Amniotic stem cell (primary cell): ENCODE results near the gene AKAP1.
"Not testable (repeated sequence)": the region's sequence is repeated elsewhere in the genome, so short reads cannot be mapped to it uniquely, and the experiment has no call there.

Source experiments
- DNase-seq: peaks from one replicate; lab custom pipeline; 2025; lab: John Stamatoyannopoulos, UW

AKAP1 gene

GRCh38 chr17:57075193-57075592, 9.9 kb upstream of the AKAP1 start:
- DNase-seq = no peak

DNA sequence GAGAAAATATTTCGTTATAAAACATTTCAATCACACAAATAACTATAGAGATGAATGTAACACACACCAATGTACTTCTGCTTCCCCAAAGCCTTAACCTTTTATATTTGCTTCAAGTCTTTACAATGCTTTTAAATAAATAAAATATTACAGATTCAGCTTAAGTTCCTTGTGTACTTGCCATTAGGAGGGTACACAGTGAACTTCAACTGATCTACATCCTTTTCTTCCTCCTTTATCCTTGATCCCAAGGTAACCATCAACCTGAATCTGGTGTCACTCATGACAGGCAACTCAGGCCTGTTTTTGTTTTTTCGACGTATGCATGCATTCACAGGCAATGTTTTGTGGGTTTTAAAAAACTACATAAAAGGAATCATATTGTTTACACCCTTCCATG, 9.3 kb upstream of the AKAP1 start:
- DNase-seq = no peak

- DNase-seq = no peak
Measured at GRCh38 chr17:57077000-57077399, 8.0 kb upstream of the AKAP1 start.

GRCh38 chr17:57078274-57078673, 6.8 kb upstream of the AKAP1 start:
- no peak for DNase-seq

- no peak for DNase-seq
Measured at GRCh38 chr17:57080718-57081117, 4.3 kb upstream of the AKAP1 start.

GRCh38 chr17:57082441-57082840, 2.6 kb upstream of the AKAP1 start:
- no peak for DNase-seq

DNA sequence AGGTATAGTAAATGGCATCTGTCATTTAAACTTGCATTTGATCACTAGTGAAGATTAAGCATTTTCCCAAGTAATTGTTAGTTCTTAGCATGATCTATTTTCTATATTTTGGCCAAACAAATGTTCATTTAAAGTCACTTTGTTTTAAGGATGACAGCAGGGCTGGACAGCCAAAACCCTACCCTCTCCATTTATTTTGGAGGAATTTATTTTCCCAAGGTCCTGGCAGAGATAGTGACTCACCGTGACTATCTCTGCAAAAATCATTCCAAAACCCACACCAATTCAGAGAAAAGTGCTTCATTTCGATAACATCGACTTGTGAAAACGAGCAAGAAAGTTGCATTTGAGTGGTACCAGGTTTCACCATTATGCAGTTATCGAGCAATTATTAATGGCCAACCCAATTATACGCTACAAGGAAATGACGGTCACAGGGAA, 665 bp upstream of the AKAP1 start:
- no peak for DNase-seq

GRCh38 chr17:57085448-57086068, 512 bp downstream of the AKAP1 start:
- no peak for DNase-seq

GRCh38 chr17:57086069-57086930, 1.3 kb downstream of the AKAP1 start:
- no peak for DNase-seq

DNA sequence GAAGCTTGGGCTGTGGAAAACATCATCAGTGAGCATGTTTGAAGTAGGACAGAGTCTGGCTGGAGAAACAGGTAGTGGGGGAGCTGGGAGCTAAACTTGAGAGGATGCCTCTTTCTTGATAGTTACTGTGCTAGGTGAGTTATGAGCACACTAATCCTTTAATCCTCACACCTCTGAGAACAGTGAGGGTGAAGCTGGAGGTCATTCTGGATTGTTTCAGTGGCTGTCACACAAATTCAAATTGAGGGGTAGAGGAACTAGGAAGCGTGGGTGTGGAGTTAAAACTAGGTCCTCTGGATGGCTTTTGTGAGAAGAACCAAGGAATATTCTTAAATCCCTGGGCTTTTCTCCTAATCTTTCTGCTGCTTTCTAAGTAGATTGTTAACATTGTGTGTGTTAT, 3.3 kb downstream of the AKAP1 start:
- DNase-seq = no peak

- DNase-seq = no peak
Measured at GRCh38 chr17:57089391-57089790, 4.3 kb downstream of the AKAP1 start.

DNA sequence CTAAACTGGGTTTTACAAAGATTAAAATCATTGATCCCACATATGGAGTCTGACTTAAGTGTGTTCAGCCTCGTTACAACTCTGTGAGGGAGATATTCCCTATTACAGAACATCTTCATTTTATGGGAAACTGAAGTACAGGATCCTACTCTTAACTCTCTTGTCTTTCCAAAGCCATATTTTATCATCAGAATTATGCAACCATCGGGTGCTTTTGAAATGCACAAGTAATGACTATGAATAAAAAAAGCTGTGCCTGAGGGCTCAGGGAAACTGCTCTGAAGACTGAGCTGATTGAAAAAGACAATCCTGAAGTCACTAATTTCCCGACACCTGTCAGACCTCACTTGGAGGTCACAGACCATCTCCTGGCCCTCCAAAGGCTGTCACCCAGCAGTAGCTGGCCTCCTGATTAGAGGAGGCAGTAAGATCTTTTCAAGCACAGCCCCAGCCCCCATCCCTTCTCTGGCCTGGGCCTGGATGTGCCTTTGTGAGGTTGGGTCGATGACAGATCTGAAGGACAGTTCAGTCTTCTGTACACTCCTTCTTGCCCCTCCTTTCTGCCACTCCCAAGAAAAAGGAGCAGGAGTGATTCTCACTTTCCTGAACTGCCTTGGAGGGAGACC, 5.6 kb downstream of the AKAP1 start:
- no peak for DNase-seq

GRCh38 chr17:57091186-57091618, 6.2 kb downstream of the AKAP1 start:
- no peak for DNase-seq

DNA sequence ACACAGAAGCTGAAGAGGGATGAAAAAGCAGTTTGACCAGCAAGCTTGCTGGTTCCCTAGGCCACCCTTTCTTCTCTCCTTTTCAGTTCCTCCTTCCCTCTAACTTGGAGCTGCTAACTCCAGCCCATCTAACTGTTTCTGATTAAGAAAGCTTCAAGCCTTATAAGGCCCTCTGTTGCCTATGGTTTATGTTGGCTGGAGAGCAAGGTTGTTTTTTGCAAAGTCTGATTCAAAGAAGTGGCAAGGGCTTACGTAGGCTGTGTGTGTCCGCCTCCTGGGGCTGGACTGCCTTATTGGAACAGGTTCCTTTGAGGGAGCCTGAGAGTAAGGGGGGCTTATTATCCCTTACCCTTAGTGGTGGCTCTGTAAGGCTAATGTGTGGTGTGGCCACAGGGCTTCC, 7.1 kb downstream of the AKAP1 start:
- DNase-seq = no peak

DNA sequence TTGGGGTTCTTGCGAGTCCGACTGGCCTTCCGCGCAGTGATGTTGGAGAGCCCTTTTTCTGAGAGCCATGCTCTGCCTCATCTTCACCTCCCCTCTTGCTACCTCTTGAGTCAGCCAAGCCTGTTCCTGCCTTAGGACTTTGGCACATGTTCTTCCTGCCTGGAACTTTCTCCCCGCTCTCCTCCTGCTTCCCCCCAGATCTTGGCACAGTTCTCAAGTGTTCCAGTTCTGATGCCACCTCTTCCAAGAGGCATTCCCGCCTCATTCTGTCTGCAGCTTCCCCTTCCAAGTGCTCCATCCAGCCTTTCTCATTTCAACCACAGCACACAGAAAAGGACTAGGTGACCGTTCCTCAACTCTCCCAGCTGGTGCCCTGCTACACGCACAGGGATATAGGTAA, 7.7 kb downstream of the AKAP1 start:
- DNase-seq = no peak

DNA sequence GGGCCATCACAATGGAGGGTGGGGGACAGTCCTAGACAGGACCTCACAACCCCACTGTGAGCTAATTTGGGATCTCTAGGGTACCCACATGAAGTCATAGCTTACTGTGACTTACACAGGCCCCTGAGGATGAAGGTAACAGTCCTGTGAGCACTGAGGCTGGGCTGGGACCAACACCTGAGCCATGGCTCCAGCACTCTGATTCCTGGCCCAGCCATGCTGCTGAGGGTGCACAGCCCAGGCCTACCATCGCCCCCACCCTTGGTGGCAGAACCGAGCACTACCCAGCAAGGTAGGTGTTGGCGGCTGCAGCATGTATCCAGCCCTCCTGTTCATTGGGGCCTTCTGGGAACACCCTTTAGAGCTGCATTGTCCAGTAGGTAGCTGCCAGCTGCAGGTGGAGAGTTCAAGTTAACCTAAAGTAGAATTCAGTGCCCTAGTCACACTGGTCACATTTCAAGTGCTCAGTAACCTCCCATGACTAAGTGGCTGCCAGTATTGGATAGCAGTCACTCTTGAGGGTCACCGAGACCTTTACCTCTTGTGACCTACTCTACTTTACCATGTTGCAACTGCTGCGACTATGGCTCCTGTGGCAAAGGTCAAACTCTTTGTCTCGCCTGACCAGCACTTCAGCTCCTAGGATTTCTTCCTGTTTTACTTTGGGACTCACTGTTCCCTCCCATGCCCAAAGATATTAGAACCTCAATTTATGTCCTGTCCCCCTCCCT, 11.6 kb downstream of the AKAP1 start:
- no peak for DNase-seq

DNA sequence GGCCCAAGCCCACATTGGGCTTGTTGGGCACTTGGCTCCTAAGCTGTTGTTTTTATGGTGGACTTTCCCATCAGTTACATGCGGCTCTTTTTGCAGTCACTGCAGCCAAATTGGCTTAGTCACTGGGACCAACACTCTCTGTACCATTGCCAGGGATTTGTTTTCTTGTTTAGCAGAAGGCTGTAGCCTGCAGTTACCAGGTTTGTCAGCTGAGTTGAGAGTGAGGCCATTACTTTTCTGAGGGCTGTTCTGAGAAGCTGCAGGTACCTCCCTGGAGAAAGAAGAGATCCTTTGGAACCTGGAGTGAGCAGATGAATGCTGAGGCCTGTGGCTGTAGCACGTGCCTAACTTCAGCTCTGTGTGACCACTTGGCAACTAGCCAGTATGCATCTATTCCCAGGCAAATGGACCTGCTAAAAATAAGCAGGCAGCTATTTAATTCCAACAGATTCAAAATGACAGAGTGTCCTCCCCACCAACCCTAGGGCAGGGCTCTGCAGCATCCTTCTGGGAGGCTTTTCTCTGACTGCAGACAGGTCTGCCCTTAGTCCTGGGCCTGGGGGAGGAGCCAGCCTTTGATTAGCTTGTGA, 12.9 kb downstream of the AKAP1 start:
- DNase-seq = no peak

DNA sequence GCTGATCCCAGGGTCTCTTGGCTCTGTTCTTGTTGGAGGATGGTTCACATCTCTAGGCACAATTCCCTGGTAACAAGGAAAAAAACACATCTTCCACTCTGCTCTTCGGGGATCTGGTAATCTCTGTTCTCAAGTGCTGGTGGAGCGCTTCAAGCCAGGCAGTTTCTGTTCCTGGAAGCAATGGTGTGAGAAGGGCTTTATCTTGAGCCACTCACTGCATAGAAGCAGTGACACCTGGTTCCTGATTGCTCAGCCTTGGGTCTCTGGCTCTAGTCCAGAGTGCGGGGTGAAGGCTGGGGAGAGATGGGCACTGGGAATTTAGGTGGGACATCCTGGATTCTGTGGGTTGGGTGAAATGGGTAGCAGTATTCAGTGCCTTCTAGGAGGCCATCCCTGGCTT, 14.1 kb downstream of the AKAP1 start:
- no peak for DNase-seq

GRCh38 chr17:57102122-57102521, 17.1 kb downstream of the AKAP1 start:
- DNase-seq = no peak

GRCh38 chr17:57102660-57103059, 17.6 kb downstream of the AKAP1 start:
- DNase-seq = not testable (repeated sequence)

DNA sequence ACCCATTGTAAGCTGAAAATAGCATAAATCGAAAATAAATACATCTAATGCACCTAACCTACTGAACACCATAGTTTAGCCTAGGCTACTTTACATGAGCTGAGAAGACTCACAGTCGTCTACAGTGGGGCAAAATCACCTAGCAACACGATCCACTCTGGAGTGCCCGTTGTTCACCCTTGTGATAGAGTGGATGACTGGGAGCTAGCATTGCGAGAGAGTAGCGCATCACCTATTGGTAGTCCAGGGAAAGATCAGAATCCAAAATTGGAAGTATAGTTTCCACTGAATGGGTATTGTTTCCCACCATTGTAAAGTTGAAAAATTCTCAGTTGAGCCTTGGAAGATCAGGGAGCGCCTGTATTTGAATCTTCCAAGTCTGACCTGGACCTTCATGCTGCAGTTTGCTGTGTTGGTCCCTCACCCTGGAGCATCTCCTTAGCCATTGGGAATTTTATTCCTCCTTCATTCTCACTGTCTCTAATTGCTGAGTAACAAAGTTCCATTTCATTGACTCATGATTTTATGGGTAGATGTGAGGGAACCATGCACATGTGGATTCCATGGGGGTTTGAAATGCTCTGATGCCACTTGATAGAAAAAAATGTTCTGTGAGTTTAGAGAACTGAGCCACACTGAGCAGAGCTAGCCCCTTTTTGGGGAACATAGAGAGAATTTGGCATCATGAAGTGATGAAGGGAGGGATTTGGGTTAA, 19.6 kb downstream of the AKAP1 start:
- DNase-seq = no peak
